ENCODE data around the gene FREM1. TPM values are rescaled to one million over a fixed set of nuclear protein-coding genes. Genes with fewer than 3 reads are reported as not detected.

Gene FREM1
- total and polyA plus RNA-seq, 2 experiments from 2014 or later = 0.78 to 3.1 TPM

DNA sequence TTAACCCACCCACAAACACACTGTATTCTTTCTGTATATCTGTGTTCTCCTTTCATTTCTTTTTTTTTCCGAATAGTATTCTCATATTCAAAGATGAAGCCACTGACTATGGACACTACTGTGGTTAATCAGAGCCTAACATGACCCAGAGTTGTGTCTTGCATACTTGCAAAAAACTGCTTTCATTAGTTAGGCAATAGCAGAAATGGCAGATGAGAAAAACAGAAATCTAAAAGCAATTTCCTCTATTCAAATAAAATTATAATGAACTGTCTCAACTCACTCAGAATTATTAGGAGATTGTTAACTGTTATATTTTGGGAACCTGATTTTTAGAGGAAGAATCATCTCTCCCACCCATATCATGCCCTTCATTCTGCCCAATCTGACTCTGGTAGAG is 45.9 kb downstream of the FREM1 start:
- Mint-ChIP-seq H3K36me3 (ENCODE audit: low read depth) (no peaks in the 10 kb centered on the region), H3K4me1 (no peaks in the 10 kb centered on the region), H3K4me3 (no peak overlapping the region), H3K27me3 (ENCODE audit: insufficient read depth, low read depth, poor library complexity) (peaks cover 5% of the 10 kb centered on the region), H3K9me3 (no peaks in the 10 kb centered on the region; the same call in 2 of the 3 replicates), H3K27ac (no peak overlapping the region)
- no peak overlapping the region for H3K4me3 ChIP-seq
- DNase-seq (ENCODE audit: low spot score) (no peak), ATAC-seq (no peak)
- H3K79me2 ChIP-seq (replicated peaks; ENCODE audit: insufficient read depth) = no peaks in the 10 kb centered on the region
- no peak overlapping the region for H2AFZ ChIP-seq
- H3K36me3 ChIP-seq (ENCODE audit: insufficient read depth) = no peaks in the 10 kb centered on the region
- no peak overlapping the region for H3K4me2 ChIP-seq
- no peak overlapping the region for H3K27ac ChIP-seq (ENCODE audit: low read depth)
- H3K4me1 ChIP-seq (ENCODE audit: insufficient read depth) = no peaks in the 10 kb centered on the region
- no peaks in the 10 kb centered on the region for H3K27me3 ChIP-seq (ENCODE audit: insufficient read depth)
- no peaks in the 10 kb centered on the region for H3K9me2 ChIP-seq (ENCODE audit: insufficient read depth)
- H4K20me1 ChIP-seq (replicated peaks; ENCODE audit: insufficient read depth) = no peaks in the 10 kb centered on the region
- H3F3A ChIP-seq (replicated peaks; ENCODE audit: low read depth) = no peaks in the 10 kb centered on the region
- TF ChIP-seq, protein P1, sequence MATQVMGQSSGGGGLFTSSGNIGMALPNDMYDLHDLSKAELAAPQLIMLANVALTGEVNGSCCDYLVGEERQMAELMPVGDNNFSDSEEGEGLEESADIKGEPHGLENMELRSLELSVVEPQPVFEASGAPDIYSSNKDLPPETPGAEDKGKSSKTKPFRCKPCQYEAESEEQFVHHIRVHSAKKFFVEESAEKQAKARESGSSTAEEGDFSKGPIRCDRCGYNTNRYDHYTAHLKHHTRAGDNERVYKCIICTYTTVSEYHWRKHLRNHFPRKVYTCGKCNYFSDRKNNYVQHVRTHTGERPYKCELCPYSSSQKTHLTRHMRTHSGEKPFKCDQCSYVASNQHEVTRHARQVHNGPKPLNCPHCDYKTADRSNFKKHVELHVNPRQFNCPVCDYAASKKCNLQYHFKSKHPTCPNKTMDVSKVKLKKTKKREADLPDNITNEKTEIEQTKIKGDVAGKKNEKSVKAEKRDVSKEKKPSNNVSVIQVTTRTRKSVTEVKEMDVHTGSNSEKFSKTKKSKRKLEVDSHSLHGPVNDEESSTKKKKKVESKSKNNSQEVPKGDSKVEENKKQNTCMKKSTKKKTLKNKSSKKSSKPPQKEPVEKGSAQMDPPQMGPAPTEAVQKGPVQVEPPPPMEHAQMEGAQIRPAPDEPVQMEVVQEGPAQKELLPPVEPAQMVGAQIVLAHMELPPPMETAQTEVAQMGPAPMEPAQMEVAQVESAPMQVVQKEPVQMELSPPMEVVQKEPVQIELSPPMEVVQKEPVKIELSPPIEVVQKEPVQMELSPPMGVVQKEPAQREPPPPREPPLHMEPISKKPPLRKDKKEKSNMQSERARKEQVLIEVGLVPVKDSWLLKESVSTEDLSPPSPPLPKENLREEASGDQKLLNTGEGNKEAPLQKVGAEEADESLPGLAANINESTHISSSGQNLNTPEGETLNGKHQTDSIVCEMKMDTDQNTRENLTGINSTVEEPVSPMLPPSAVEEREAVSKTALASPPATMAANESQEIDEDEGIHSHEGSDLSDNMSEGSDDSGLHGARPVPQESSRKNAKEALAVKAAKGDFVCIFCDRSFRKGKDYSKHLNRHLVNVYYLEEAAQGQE (IDR thresholded peaks at IDR 0.05; ENCODE audit: unreplicated experiment) = no peak
- TF ChIP-seq ZNF462 (CRISPR knock-in tag; IDR thresholded peaks at IDR 0.05) = no peak
- no peak for TF ChIP-seq EZH2 (IDR thresholded peaks at IDR 0.05; ENCODE audit: low read depth, unreplicated experiment)
- no peak for TF ChIP-seq ZNF331 (CRISPR knock-in tag; IDR thresholded peaks at IDR 0.05; ENCODE audit: low read depth)
- no peak for TF ChIP-seq POLR2AphosphoS5 (IDR thresholded peaks at IDR 0.05; ENCODE audit: low read depth)
- no peak for TF ChIP-seq EZH2phosphoT487 (IDR thresholded peaks at IDR 0.05; ENCODE audit: unreplicated experiment)
